Naive B cell (primary cell): Measurements from ENCODE around the gene COA5. TPM values are rescaled to one million over a fixed set of nuclear protein-coding genes. Genes with fewer than 3 reads are reported as not detected.

Experiments used
- ATAC-seq, 2 donors: fragments of 150-1000 bp; cut with Tn5 transposase; 2 replicates each; pipeline ENCODE4 v1.10.0; 2021; ENCODE audit warnings: low read depth in 2 of 2, mild to moderate bottlenecking in 2 of 2, moderate library complexity in 2 of 2
- DNase-seq: peaks from one replicate; pipeline ENCODE4 v3.0.0; 2022
- H3K27ac Mint-ChIP-seq, 6 donors: one replicate each; pipeline ENCODE4 v1.8.0; 2020 to 2022; ENCODE audit warnings: mild to moderate bottlenecking in 6 of 6, mixed read lengths in 6 of 6, moderate library complexity in 5 of 6, inconsistent platforms in 2 of 6
- H3K27me3 Mint-ChIP-seq, 3 donors: one replicate each; pipeline ENCODE4 v1.8.0; 2021 to 2022; ENCODE audit warnings: mixed read lengths in 3 of 3, mild to moderate bottlenecking in 1 of 3
- H3K36me3 Mint-ChIP-seq, 2 donors: one replicate each; pipeline ENCODE4 v1.8.0; 2020 to 2022; ENCODE audit warnings: mixed read lengths in 2 of 2, inconsistent platforms in 1 of 2, mild to moderate bottlenecking in 1 of 2
- H3K4me1 Mint-ChIP-seq, 3 donors: one replicate each; pipeline ENCODE4 v1.8.0; 2020 to 2022; ENCODE audit warnings: mixed read lengths in 3 of 3, inconsistent platforms in 1 of 3, mild to moderate bottlenecking in 1 of 3, moderate library complexity in 1 of 3
- H3K4me3 Mint-ChIP-seq, 8 donors: one replicate each; pipeline ENCODE4 v1.8.0; 2020 to 2022; ENCODE audit warnings: mild to moderate bottlenecking in 8 of 8, mixed read lengths in 8 of 8, moderate library complexity in 8 of 8, inconsistent platforms in 2 of 8
- H3K9me3 Mint-ChIP-seq, 7 donors: one replicate each; pipeline ENCODE4 v1.8.0; 2020 to 2022; ENCODE audit warnings: mixed read lengths in 7 of 7, mild to moderate bottlenecking in 5 of 7, inconsistent platforms in 2 of 7, moderate library complexity in 1 of 7
- polyA plus RNA-seq, 6 donors: library from polyadenylated mRNA; unstranded; fragments of 300-500 nt; fragmentation: Illumina TruSeq; gene quantifications; one replicate each; pipeline ENCODE4 v1.2.3, GENCODE V29; 2021; ENCODE audit warnings: low read depth in 6 of 6

COA5 gene
- polyA plus RNA-seq, 6 donors from 2014 or later, result 27.4 to 40.5 (median 36.0) TPM

GRCh38 chr2:98563394-98563793 lies 44.9 kb downstream of the COA5 start:
- H3K4me3 Mint-ChIP-seq, result no peak overlapping the region
- peaks cover 4 to 11% of the 10 kb centered on the region in 2 donors for H3K36me3 Mint-ChIP-seq
- no peaks in the 10 kb centered on the region for H3K4me1 Mint-ChIP-seq
- no peaks in the 10 kb centered on the region for H3K9me3 Mint-ChIP-seq
- H3K27me3 Mint-ChIP-seq, result no peaks in the 10 kb centered on the region
- DNase-seq (no peak), ATAC-seq (no peak)
- no peak overlapping the region for H3K27ac Mint-ChIP-seq

- peaks cover 4 to 11% of the 10 kb centered on the region in 2 donors for H3K36me3 Mint-ChIP-seq
- H3K9me3 Mint-ChIP-seq, result no peaks in the 10 kb centered on the region
- H3K4me1 Mint-ChIP-seq, result peaks cover 0 to 4% (median 0%) of the 10 kb centered on the region in 3 donors
- ATAC-seq, result no peak
- DNase-seq, result no peak
- H3K27me3 Mint-ChIP-seq, result no peaks in the 10 kb centered on the region
- H3K4me3 Mint-ChIP-seq, result no peak overlapping the region
- H3K27ac Mint-ChIP-seq, result peak overlapping the region in 1 of 6 donors; percentile 72
Observed at GRCh38 chr2:98561902-98562695, 46.2 kb downstream of the COA5 start.

- Mint-ChIP-seq H3K27me3 (no peaks in the 10 kb centered on the region), H3K36me3 (peaks cover 2 to 4% of the 10 kb centered on the region in 2 donors), H3K4me3 (no peak overlapping the region), H3K9me3 (no peaks in the 10 kb centered on the region), H3K27ac (no peak overlapping the region), H3K4me1 (peaks cover 6 to 10% (median 9%) of the 10 kb centered on the region in 3 donors)
- DNase-seq, result no peak
- ATAC-seq, result no peak
Observed at GRCh38 chr2:98561018-98561417, 47.3 kb downstream of the COA5 start.

GRCh38 chr2:98560256-98560771 lies 48.0 kb downstream of the COA5 start:
- DNase-seq (no peak), ATAC-seq (no peak)
- no peak overlapping the region for H3K4me3 Mint-ChIP-seq
- no peaks in the 10 kb centered on the region for H3K27me3 Mint-ChIP-seq
- peaks cover 0 to 2% of the 10 kb centered on the region in 2 donors for H3K36me3 Mint-ChIP-seq
- peaks cover 10 to 15% (median 12%) of the 10 kb centered on the region in 3 donors for H3K4me1 Mint-ChIP-seq
- H3K27ac Mint-ChIP-seq, result peak overlapping the region in 2 of 6 donors; percentile 62 to 82
- no peaks in the 10 kb centered on the region for H3K9me3 Mint-ChIP-seq

- H3K9me3 Mint-ChIP-seq, result no peaks in the 10 kb centered on the region
- DNase-seq (no peak), ATAC-seq (no peak)
- no peaks in the 10 kb centered on the region for H3K36me3 Mint-ChIP-seq
- H3K27ac Mint-ChIP-seq, result peak overlapping the region in 4 of 6 donors; percentile 21 to 82 (median 59)
- no peaks in the 10 kb centered on the region for H3K27me3 Mint-ChIP-seq
- H3K4me1 Mint-ChIP-seq, result peaks cover 10 to 19% (median 12%) of the 10 kb centered on the region in 3 donors
- H3K4me3 Mint-ChIP-seq, result no peak overlapping the region
Observed at GRCh38 chr2:98559581-98559980, 48.7 kb downstream of the COA5 start.

GRCh38 chr2:98558852-98559530 lies 49.3 kb downstream of the COA5 start:
- DNase-seq (no peak), ATAC-seq (no peak)
- Mint-ChIP-seq H3K27me3 (no peaks in the 10 kb centered on the region), H3K4me3 (no peak overlapping the region), H3K4me1 (peaks cover 10 to 19% (median 12%) of the 10 kb centered on the region in 3 donors), H3K27ac (peak overlapping the region in 3 of 6 donors; percentile 50 to 82 (median 56)), H3K9me3 (no peaks in the 10 kb centered on the region), H3K36me3 (no peaks in the 10 kb centered on the region)

- Mint-ChIP-seq H3K27ac (peak overlapping the region; percentile 79 to 93 (median 82)), H3K4me1 (peaks cover 10 to 19% (median 12%) of the 10 kb centered on the region in 3 donors), H3K9me3 (no peaks in the 10 kb centered on the region), H3K27me3 (no peaks in the 10 kb centered on the region), H3K4me3 (peak overlapping the region in 1 of 8 donors; percentile 27), H3K36me3 (peaks cover 7 to 10% of the 10 kb centered on the region in 2 donors)
- DNase-seq, result peak; percentile 81
- ATAC-seq, result peak; percentile 99
Observed at GRCh38 chr2:98556344-98557033, 51.8 kb downstream of the COA5 start.

- ATAC-seq (no peak), DNase-seq (no peak)
- Mint-ChIP-seq H3K27ac (peak overlapping the region; percentile 12 to 93 (median 80)), H3K4me3 (peak overlapping the region in 1 of 8 donors; percentile 34), H3K27me3 (no peaks in the 10 kb centered on the region), H3K9me3 (no peaks in the 10 kb centered on the region), H3K36me3 (peaks cover 7 to 11% of the 10 kb centered on the region in 2 donors), H3K4me1 (peaks cover 10 to 19% (median 12%) of the 10 kb centered on the region in 3 donors)
Observed at GRCh38 chr2:98555696-98556095, 52.6 kb downstream of the COA5 start.

GRCh38 chr2:98554116-98554861 lies 54.0 kb downstream of the COA5 start:
- H3K27me3 Mint-ChIP-seq, result no peaks in the 10 kb centered on the region
- H3K9me3 Mint-ChIP-seq, result no peaks in the 10 kb centered on the region
- H3K36me3 Mint-ChIP-seq, result peaks cover 7 to 15% of the 10 kb centered on the region in 2 donors
- H3K27ac Mint-ChIP-seq, result peak overlapping the region in 5 of 6 donors; percentile 56 to 93 (median 82)
- DNase-seq (no peak), ATAC-seq (no peak)
- no peak overlapping the region for H3K4me3 Mint-ChIP-seq
- H3K4me1 Mint-ChIP-seq, result peaks cover 10 to 21% (median 16%) of the 10 kb centered on the region in 3 donors

- Mint-ChIP-seq H3K9me3 (no peaks in the 10 kb centered on the region), H3K4me1 (peaks cover 12 to 33% (median 31%) of the 10 kb centered on the region in 3 donors), H3K27me3 (no peaks in the 10 kb centered on the region), H3K27ac (peak overlapping the region in 3 of 6 donors; percentile 12 to 82 (median 45)), H3K36me3 (peaks cover 7 to 15% of the 10 kb centered on the region in 2 donors), H3K4me3 (no peak overlapping the region)
- DNase-seq (no peak), ATAC-seq (no peak)
Observed at GRCh38 chr2:98552499-98553179, 55.7 kb downstream of the COA5 start.

GRCh38 chr2:98551316-98551715 lies 57.0 kb downstream of the COA5 start:
- H3K27me3 Mint-ChIP-seq, result no peaks in the 10 kb centered on the region
- H3K36me3 Mint-ChIP-seq, result peaks cover 7 to 15% of the 10 kb centered on the region in 2 donors
- no peaks in the 10 kb centered on the region for H3K9me3 Mint-ChIP-seq
- peaks cover 17 to 35% (median 35%) of the 10 kb centered on the region in 3 donors for H3K4me1 Mint-ChIP-seq
- peak overlapping the region in 2 of 6 donors; percentile 30 to 40 for H3K27ac Mint-ChIP-seq
- no peak for ATAC-seq
- DNase-seq, result no peak
- no peak overlapping the region for H3K4me3 Mint-ChIP-seq

GRCh38 chr2:98550165-98550564 lies 58.1 kb downstream of the COA5 start:
- no peak for ATAC-seq
- H3K36me3 Mint-ChIP-seq, result peaks cover 7 to 21% of the 10 kb centered on the region in 2 donors
- H3K9me3 Mint-ChIP-seq, result no peaks in the 10 kb centered on the region

More at GRCh38 chr2:98550165-98550564, 58.1 kb downstream of the COA5 start:
- DNase-seq, result no peak
- Mint-ChIP-seq H3K4me3 (no peak overlapping the region), H3K27ac (peak overlapping the region in 2 of 6 donors; percentile 33 to 56), H3K4me1 (peaks cover 11 to 29% (median 27%) of the 10 kb centered on the region in 3 donors), H3K27me3 (no peaks in the 10 kb centered on the region)
